ENCODE data around the gene RHOF. TPM values are rescaled to one million over a fixed set of nuclear protein-coding genes. Genes with fewer than 3 reads are reported as not detected.

The RHOF gene
- total RNA-seq, 6 experiments from 2014 or later = 3.7 to 16.2 (median 5.0) TPM

DNA sequence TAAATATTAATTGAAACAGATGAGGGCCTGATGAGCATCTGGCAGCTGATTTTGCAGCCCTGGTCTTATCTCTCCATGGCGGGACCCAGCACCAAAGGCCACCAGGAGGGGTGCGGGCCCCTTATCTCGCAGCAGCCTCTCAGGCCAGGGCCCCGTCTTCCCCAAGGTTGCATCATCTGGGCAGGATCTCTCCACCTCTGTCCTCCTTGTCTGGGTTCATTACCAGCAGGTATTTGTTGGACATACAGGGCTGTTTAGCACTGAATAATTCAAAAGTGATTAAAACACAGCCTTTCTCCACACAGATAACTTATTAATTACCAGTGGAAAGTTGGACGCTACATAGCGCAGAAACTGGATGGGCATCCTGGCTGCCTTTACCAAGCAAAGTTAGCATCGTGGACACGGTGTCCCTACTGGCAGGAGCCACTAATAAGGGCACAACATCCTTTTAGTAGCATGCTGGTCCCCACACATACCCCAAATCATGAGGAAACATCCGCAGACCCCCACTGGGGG lies 55.1 kb downstream of the RHOF start:
- ATAC-seq = no peak
- no peak for DNase-seq
- Histone ChIP-seq H3K36me3 (no peaks in the 10 kb centered on the region), H3K27me3 (no peaks in the 10 kb centered on the region), H3K27ac (no peak overlapping the region), H3K4me1 (no peaks in the 10 kb centered on the region), H3K9me3 (no peaks in the 10 kb centered on the region), H3K4me3 (no peak overlapping the region)
- TF ChIP-seq POLR2A (IDR thresholded peaks at IDR 0.05) (no peak), CTCF (IDR thresholded peaks at IDR 0.05) (no peak)
- intact Hi-C loops (cut with DNase I) = no loop called here
- 52% methylated on average over 5 of the region's 9 CpGs for WGBS (ENCODE audit: insufficient coverage, low coverage, low lambda C conversion rate, missing lambda C conversion rate)

GRCh38 chr12:121733849-121734248 lies 59.6 kb downstream of the RHOF start:
- Histone ChIP-seq H3K4me3 (no peak overlapping the region), H3K27me3 (no peaks in the 10 kb centered on the region), H3K36me3 (no peaks in the 10 kb centered on the region), H3K27ac (no peak overlapping the region), H3K9me3 (no peaks in the 10 kb centered on the region), H3K4me1 (no peaks in the 10 kb centered on the region)
- intact Hi-C loops (cut with DNase I) = no loop called here
- TF ChIP-seq POLR2A (IDR thresholded peaks at IDR 0.05) (no peak), CTCF (IDR thresholded peaks at IDR 0.05) (no peak)
- no peak for DNase-seq
- ATAC-seq = no peak
- WGBS (ENCODE audit: insufficient coverage, low coverage, low lambda C conversion rate, missing lambda C conversion rate) = 91% methylated on average over 8 of the region's 8 CpGs

- H3K9me3 ChIP-seq = no peaks in the 10 kb centered on the region
- WGBS (ENCODE audit: insufficient coverage, low coverage, low lambda C conversion rate, missing lambda C conversion rate) = 94% methylated on average over 7 of the region's 7 CpGs
- no peaks in the 10 kb centered on the region for H3K36me3 ChIP-seq
- TF ChIP-seq POLR2A (IDR thresholded peaks at IDR 0.05) (no peak), CTCF (IDR thresholded peaks at IDR 0.05) (no peak)
- DNase-seq = no peak
- no peaks in the 10 kb centered on the region for H3K27me3 ChIP-seq
- no peak overlapping the region for H3K27ac ChIP-seq
- intact Hi-C loops (cut with DNase I) = no loop called here
- ATAC-seq = no peak
- H3K4me1 ChIP-seq = no peaks in the 10 kb centered on the region
- no peak overlapping the region for H3K4me3 ChIP-seq
Observed at GRCh38 chr12:121731473-121731872, 62.0 kb downstream of the RHOF start.

GRCh38 chr12:121729021-121729420 lies 64.5 kb downstream of the RHOF start:
- no peak overlapping the region for H3K4me3 ChIP-seq
- 100% methylated on average over 1 of the region's 6 CpGs for WGBS (ENCODE audit: insufficient coverage, low coverage, low lambda C conversion rate, missing lambda C conversion rate)
- H3K4me1 ChIP-seq = no peaks in the 10 kb centered on the region
- intact Hi-C loops (cut with DNase I) = no loop called here
- H3K36me3 ChIP-seq = peaks cover 0 to 3% (median 0%) of the 10 kb centered on the region in 4 donors
- ATAC-seq (no peak), DNase-seq (no peak)
- no peaks in the 10 kb centered on the region for H3K27me3 ChIP-seq
- TF ChIP-seq POLR2A (IDR thresholded peaks at IDR 0.05) = no peak
- TF ChIP-seq CTCF (IDR thresholded peaks at IDR 0.05) = no peak
- no peaks in the 10 kb centered on the region for H3K9me3 ChIP-seq
- H3K27ac ChIP-seq = no peak overlapping the region

Other genes starting within 250 kb of the RHOF start
- 10 to 100 TPM in 2 of 6 experiments, 1 to 10 TPM in 4; 4.8 to 22.8 (median 9.8) TPM for gene KDM2B, start 212.7 kb downstream of the RHOF start, total RNA-seq
- gene ORAI1, start 167.2 kb downstream of the RHOF start, total RNA-seq = 10 to 100 TPM in 2 of 6 experiments, 1 to 10 TPM in 4; 6.9 to 14.4 (median 9.0) TPM
- gene MORN3, start 124.0 kb downstream of the RHOF start, total RNA-seq = under 1 TPM in 1 of 6 experiments, not detected in 5; 0.09 TPM
- 1 to 10 TPM; 3.3 to 6.4 (median 4.7) TPM for gene TMEM120B, start 80.9 kb downstream of the RHOF start, total RNA-seq
- gene SETD1B, start 10.3 kb upstream of the RHOF start, total RNA-seq = 10 to 100 TPM in 3 of 6 experiments, 1 to 10 TPM in 3; 3.7 to 20.0 (median 9.3) TPM
- 1,000 to 10,000 TPM in 4 of 6 experiments, 100 to 1,000 TPM in 2; 649 to 1,803 (median 1,080) TPM for gene HPD, start 65.2 kb upstream of the RHOF start, total RNA-seq
- 10 to 100 TPM; 20.0 to 56.4 (median 28.4) TPM for gene PSMD9, start 95.1 kb upstream of the RHOF start, total RNA-seq
- 1 to 10 TPM; 1.0 to 6.2 (median 2.4) TPM for gene CFAP251, start 124.9 kb upstream of the RHOF start, total RNA-seq
- gene BCL7A, start 228.2 kb upstream of the RHOF start, total RNA-seq = 1 to 10 TPM; 3.5 to 6.4 (median 4.6) TPM